ENCODE measurements around the gene B3GAT1. TPM values are rescaled to one million over a fixed set of nuclear protein-coding genes. Genes with fewer than 3 reads are reported as not detected.

B3GAT1 gene
- total RNA-seq, 1 donor from 2014 or later, result 3.5 TPM

DNA sequence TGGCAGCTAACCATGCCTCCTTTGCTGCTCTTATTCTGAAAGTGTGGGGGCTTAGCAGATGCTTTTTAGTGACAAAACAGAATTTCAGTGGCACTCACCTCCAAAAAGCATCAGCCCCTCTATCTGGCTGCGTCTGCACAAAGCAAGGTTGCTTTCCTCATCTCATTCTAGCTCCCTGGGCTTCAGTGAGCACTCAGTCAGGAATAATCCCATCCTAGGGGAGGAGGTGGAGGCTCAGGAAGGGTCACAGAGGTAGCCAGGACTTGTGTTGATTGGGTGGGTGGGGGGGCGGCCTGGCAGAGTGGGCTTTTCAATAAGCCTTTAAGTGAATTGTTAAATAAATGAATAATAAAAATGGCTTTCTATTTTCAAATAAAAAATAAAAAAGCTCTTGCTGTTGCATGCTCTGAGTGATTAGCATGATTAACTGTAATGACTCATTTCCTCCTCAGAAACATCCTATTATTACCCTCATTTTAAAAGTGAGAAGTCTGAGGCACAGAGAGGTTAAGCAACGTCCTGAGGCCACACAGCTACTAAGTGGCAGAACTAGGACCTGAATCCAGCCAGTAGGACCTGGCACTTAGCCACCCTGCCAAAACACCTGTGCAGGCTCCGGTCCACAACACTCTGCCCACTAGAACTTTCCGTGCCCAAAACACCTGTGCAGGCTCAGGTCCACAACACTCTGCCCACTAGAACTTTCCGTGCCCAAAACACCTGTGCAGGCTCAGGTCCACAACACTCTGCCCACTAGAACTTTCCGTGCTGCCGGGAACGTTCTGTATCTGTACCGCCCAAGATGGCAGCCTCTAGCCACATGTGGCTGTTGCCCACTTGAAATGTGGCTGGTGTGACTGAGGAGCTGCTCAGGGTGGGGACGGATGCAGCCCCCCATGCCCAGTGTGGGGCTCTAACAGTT is 5.5 kb downstream of the B3GAT1 start:
- H3K36me3 Mint-ChIP-seq, result no peaks in the 10 kb centered on the region

DNA sequence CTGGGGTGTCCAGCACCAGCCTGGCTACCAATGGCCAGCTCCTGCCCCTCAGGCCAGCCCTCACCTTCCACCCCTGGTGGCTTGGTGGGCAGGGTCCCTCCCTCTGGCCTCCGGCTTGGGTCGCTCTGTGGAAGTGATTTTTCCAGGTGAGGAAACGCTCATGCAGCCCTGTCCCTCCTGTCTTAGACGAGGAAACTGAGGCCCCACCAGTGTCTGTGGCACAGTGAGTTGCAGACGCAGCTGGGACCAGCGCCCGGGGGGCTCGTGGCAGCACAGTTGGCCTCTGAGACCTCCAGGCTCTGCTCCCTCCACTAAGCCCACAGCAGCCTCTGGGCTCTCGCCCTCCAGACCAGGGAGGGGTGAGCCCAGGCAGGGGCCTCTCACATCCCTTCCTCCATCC is 6.2 kb downstream of the B3GAT1 start:
- TF ChIP-seq, protein P1, sequence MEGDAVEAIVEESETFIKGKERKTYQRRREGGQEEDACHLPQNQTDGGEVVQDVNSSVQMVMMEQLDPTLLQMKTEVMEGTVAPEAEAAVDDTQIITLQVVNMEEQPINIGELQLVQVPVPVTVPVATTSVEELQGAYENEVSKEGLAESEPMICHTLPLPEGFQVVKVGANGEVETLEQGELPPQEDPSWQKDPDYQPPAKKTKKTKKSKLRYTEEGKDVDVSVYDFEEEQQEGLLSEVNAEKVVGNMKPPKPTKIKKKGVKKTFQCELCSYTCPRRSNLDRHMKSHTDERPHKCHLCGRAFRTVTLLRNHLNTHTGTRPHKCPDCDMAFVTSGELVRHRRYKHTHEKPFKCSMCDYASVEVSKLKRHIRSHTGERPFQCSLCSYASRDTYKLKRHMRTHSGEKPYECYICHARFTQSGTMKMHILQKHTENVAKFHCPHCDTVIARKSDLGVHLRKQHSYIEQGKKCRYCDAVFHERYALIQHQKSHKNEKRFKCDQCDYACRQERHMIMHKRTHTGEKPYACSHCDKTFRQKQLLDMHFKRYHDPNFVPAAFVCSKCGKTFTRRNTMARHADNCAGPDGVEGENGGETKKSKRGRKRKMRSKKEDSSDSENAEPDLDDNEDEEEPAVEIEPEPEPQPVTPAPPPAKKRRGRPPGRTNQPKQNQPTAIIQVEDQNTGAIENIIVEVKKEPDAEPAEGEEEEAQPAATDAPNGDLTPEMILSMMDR (conservative IDR thresholded peaks at IDR 0.05), result no peak
- Mint-ChIP-seq H3K27me3 (peaks cover 44% of the 10 kb centered on the region), H3K36me3 (no peaks in the 10 kb centered on the region), H3K4me1 (ENCODE audit: unreplicated experiment) (no peaks in the 10 kb centered on the region), H3K4me3 (no peak overlapping the region), H3K27ac (no peak overlapping the region), H3K9me3 (no peaks in the 10 kb centered on the region)
- DNase-seq (ENCODE audit: extremely low spot score, unreplicated experiment), result no peak

More for the DNA sequence above, 5.5 kb downstream of the B3GAT1 start:
- Mint-ChIP-seq H3K9me3 (no peaks in the 10 kb centered on the region), H3K27me3 (peaks cover 45% of the 10 kb centered on the region), H3K27ac (no peak overlapping the region), H3K4me1 (ENCODE audit: unreplicated experiment) (no peaks in the 10 kb centered on the region), H3K4me3 (no peak overlapping the region)
- TF ChIP-seq, protein P1 (conservative IDR thresholded peaks at IDR 0.05), result no peak
- no peak for DNase-seq (ENCODE audit: extremely low spot score, unreplicated experiment)

DNA sequence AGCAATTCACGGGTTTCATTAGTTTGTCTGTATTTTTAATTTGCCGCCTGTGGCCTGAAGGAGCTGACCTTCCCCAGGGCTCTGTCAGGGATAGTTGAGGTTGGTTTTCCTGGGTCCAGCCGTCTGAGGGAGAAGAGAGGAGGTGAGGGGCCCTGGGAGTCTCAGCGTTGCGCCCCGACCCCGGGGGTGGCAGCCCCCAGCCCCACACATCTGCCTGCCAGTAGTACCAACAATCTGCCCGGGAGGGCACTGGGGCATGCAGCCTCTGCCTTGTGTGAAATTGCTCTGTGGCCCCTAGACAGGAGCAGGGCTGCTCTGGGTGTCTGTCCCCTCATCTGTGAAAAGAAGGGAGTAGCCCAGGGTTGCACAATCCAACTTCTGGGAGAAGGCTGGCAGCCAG is 6.6 kb downstream of the B3GAT1 start:
- Mint-ChIP-seq H3K27me3 (peaks cover 44% of the 10 kb centered on the region), H3K4me3 (no peak overlapping the region), H3K9me3 (no peaks in the 10 kb centered on the region), H3K36me3 (no peaks in the 10 kb centered on the region), H3K27ac (no peak overlapping the region), H3K4me1 (ENCODE audit: unreplicated experiment) (no peaks in the 10 kb centered on the region)
- TF ChIP-seq, protein P1 (conservative IDR thresholded peaks at IDR 0.05), result no peak
- no peak for DNase-seq (ENCODE audit: extremely low spot score, unreplicated experiment)

DNA sequence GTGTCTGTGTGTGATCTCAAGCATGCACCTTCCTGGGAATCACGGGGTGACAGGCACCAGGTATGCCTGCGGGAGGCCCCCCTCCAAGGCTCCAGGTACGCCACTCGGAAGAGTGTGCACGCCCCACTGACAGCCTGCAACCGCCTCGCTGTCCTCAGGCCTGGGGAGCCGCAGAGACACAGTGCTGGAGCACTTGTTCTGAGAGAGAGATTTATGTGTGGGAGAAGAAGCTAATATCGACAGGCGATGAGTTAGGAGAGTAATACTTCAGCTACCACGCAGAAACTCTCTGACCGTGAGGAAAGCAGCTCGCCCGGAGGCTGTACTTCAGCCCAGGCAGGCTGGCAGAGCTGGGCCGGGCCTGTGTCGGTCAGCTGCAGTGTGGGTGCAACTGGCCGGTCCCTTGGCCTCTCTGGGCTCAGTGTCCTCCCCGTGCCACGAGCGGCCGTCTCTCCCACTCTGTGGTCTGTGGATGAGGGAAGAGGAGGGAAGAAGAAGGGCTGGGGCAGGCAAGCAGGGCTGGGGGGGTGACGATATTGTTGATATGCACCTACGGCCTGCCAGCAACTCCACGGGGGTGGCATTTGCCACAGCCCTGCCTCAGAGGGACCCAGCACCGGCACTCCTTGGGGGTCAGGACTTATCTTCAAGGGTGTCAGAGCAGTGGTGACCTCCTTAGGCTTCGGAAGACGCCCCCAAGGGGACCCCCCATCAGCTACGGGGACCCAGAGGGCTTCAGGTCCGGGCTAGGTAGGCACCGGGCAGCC is 7.3 kb downstream of the B3GAT1 start:
- no peaks in the 10 kb centered on the region for H3K9me3 Mint-ChIP-seq
- H3K36me3 Mint-ChIP-seq, result no peaks in the 10 kb centered on the region
- TF ChIP-seq, protein P1 (conservative IDR thresholded peaks at IDR 0.05), result no peak
- H3K27me3 Mint-ChIP-seq, result peaks cover 42% of the 10 kb centered on the region
- H3K4me1 Mint-ChIP-seq (ENCODE audit: unreplicated experiment), result no peaks in the 10 kb centered on the region
- H3K27ac Mint-ChIP-seq, result no peak overlapping the region
- no peak for DNase-seq (ENCODE audit: extremely low spot score, unreplicated experiment)
- no peak overlapping the region for H3K4me3 Mint-ChIP-seq

DNA sequence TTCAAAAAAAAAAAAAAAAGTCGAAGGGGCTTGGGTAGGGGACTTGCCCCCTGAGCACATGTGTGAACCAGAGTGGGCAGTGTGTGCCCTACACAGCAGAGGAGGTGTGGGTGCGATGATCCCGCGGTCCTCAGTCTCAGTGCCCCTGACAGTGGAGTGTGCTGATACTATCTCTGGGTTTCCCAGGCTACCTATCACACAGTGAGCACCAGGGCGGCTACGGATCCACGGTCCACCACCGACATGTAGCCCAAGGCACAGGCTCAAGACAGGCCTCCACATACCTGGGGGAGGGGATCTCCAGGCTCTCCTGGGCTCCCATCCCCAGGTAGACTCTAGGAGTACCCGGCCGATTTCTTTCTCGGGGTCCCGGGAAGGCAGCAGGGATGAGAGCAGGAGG is 9.1 kb downstream of the B3GAT1 start:
- no peak for DNase-seq (ENCODE audit: extremely low spot score, unreplicated experiment)
- Mint-ChIP-seq H3K4me1 (ENCODE audit: unreplicated experiment) (no peaks in the 10 kb centered on the region), H3K4me3 (no peak overlapping the region), H3K27me3 (peaks cover 34% of the 10 kb centered on the region), H3K27ac (no peak overlapping the region), H3K36me3 (no peaks in the 10 kb centered on the region), H3K9me3 (no peaks in the 10 kb centered on the region)
- TF ChIP-seq, protein P1 (conservative IDR thresholded peaks at IDR 0.05), result no peak

Measured in type B pancreatic cell (in vitro differentiated cells).